Ovary (tissue), 3 donors: ENCODE results near the gene PAK4.

Experiments used
- EP300 ChIP-seq: sonication (generic); formaldehyde crosslinking; IDR thresholded peaks from one replicate; pipeline ENCODE4 v1.6.1; 2017; ENCODE audit warnings: antibody characterized with exemption
- POLR2A ChIP-seq: fragments of 450-650 bp; IDR thresholded peaks from one replicate; pipeline ENCODE4 v1.6.1; 2017; ENCODE audit warnings: antibody characterized with exemption, mild to moderate bottlenecking, moderate library complexity
- TF ChIP-seq, protein P1 (sequence below), 3 donors: fragments of 450-650 bp in 2 of 3; fragments of 200-600 bp in 1 of 3; IDR thresholded peaks; one replicate each; pipeline versions ENCODE4 v1.5.1 to v1.8.0; 2016 to 2022; ENCODE audit warnings: antibody characterized with exemption in 3 of 3, mild to moderate bottlenecking in 1 of 3
- donor health status: DM: no; HTN: no; CAD: no.

DNA sequence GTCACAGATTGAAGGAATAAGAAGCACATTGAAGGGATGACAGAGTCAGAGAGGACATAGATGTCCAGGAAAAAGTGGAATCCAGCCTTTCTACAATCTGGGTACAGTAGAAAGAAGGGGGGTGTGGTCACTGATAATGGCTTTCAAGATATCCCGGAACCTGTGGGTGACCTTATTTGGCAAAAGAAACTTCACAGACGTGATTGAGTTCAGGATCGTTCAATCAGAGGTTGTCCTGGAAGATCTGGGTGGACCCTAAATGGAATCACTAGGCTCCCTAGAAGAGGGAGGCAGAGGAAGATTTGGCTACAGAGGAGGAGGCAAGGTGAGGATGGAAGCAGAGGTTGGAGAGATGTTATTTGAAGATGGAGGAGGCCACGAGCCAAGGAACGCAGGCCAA lies 91.5 kb downstream of the PAK4 start:
- TF ChIP-seq, protein P1, sequence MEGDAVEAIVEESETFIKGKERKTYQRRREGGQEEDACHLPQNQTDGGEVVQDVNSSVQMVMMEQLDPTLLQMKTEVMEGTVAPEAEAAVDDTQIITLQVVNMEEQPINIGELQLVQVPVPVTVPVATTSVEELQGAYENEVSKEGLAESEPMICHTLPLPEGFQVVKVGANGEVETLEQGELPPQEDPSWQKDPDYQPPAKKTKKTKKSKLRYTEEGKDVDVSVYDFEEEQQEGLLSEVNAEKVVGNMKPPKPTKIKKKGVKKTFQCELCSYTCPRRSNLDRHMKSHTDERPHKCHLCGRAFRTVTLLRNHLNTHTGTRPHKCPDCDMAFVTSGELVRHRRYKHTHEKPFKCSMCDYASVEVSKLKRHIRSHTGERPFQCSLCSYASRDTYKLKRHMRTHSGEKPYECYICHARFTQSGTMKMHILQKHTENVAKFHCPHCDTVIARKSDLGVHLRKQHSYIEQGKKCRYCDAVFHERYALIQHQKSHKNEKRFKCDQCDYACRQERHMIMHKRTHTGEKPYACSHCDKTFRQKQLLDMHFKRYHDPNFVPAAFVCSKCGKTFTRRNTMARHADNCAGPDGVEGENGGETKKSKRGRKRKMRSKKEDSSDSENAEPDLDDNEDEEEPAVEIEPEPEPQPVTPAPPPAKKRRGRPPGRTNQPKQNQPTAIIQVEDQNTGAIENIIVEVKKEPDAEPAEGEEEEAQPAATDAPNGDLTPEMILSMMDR (IDR thresholded peaks at IDR 0.05) = no peak
- TF ChIP-seq POLR2A (no peak), EP300 (no peak)
